Esophagus muscularis mucosa (tissue), 4 donors: Measurements from ENCODE around the gene SPSB4. TPM values are rescaled to one million over a fixed set of nuclear protein-coding genes. Genes with fewer than 3 reads are reported as not detected.
A peak's percentile ranks its signal among the peaks of the same experiment; 100 is the strongest.

Experiments
- DNase-seq: peaks from one replicate; pipeline ENCODE4 v3.0.0-alpha.2; 2017; ENCODE audit errors: extremely low spot score
- H3K27ac ChIP-seq, 4 donors: fragments of 200-600 bp; sonication (generic); replicated peaks in 1 of 4; 1 replicate in 3 of 4; 2 replicates in 1 of 4; pipeline ENCODE4 v1.5.1; 2016 to 2019; ENCODE audit warnings: mild to moderate bottlenecking in 1 of 4
- H3K27me3 ChIP-seq, 4 donors: fragments of 200-600 bp; sonication (generic); one replicate each; pipeline versions ENCODE4 v1.5.1 to v1.6.0; 2016 to 2019
- H3K36me3 ChIP-seq, 4 donors: fragments of 200-600 bp; sonication (generic); one replicate each; pipeline ENCODE4 v1.5.1; 2016 to 2019
- H3K4me1 ChIP-seq, 4 donors: fragments of 200-600 bp; sonication (generic); one replicate each; pipeline ENCODE4 v1.5.1; 2016 to 2019
- H3K4me3 ChIP-seq, 4 donors: fragments of 200-600 bp; sonication (generic); 1 replicate in 2 of 4; 2 replicates in 2 of 4; pipeline ENCODE4 v1.5.1; 2016 to 2019; ENCODE audit warnings: mild to moderate bottlenecking in 4 of 4, moderate library complexity in 1 of 4
- H3K9me3 ChIP-seq, 4 donors: fragments of 200-600 bp; sonication (generic); 1 replicate in 3 of 4; 2 replicates in 1 of 4; pipeline ENCODE4 v1.5.1; 2016 to 2019
- EP300 ChIP-seq: sonication (generic); formaldehyde crosslinking; IDR thresholded peaks from one replicate; pipeline ENCODE4 v1.6.1; 2017; ENCODE audit warnings: antibody characterized with exemption
- POLR2A ChIP-seq: fragments of 450-650 bp; IDR thresholded peaks from one replicate; pipeline ENCODE4 v1.6.1; 2017; ENCODE audit warnings: antibody characterized with exemption, moderate library complexity, mild to moderate bottlenecking, low read depth
- POLR2AphosphoS5 ChIP-seq, 2 donors: sonication (generic); formaldehyde crosslinking; IDR thresholded peaks; one replicate each; pipeline ENCODE4 v1.6.1; 2017; ENCODE audit warnings: antibody characterized with exemption in 2 of 2
- WGBS: methylation state at CpG from one replicate; pipeline ENCODE4 v1.1.5; 2018; 5-methylcytosine and 5-hydroxymethylcytosine counted together
- intact Hi-C: fragments of 100-400 bp; cut with DNase I; formaldehyde crosslinking; loops from one replicate; pipeline ENCODE4 v1.15.1; 2023
- total RNA-seq, 4 donors: library from RNA; depleted of rRNA; stranded (reverse); fragments of >200 nt; gene quantifications; one replicate each; pipeline versions ENCODE4 v1.1.0 to v1.2.1, GENCODE V29; 2016
- TF ChIP-seq, protein P1 (sequence below), 3 experiments: fragments of 200-600 bp in 2 of 3; fragments of 450-650 bp in 1 of 3; sonication (generic) in 2 of 3; IDR thresholded peaks; one replicate each; pipeline ENCODE4 v1.5.1; 2017 to 2019; ENCODE audit warnings: antibody characterized with exemption in 3 of 3, mild to moderate bottlenecking in 2 of 3, moderate library complexity in 1 of 3

The SPSB4 gene
- total RNA-seq, 4 donors from 2014 or later: 0.50 to 5.4 (median 1.8) TPM

GRCh38 chr3:141181819-141182218 lies 130.7 kb downstream of the SPSB4 start:
- H3K4me1 ChIP-seq: no peaks in the 10 kb centered on the region
- TF ChIP-seq, protein P1, sequence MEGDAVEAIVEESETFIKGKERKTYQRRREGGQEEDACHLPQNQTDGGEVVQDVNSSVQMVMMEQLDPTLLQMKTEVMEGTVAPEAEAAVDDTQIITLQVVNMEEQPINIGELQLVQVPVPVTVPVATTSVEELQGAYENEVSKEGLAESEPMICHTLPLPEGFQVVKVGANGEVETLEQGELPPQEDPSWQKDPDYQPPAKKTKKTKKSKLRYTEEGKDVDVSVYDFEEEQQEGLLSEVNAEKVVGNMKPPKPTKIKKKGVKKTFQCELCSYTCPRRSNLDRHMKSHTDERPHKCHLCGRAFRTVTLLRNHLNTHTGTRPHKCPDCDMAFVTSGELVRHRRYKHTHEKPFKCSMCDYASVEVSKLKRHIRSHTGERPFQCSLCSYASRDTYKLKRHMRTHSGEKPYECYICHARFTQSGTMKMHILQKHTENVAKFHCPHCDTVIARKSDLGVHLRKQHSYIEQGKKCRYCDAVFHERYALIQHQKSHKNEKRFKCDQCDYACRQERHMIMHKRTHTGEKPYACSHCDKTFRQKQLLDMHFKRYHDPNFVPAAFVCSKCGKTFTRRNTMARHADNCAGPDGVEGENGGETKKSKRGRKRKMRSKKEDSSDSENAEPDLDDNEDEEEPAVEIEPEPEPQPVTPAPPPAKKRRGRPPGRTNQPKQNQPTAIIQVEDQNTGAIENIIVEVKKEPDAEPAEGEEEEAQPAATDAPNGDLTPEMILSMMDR (IDR thresholded peaks at IDR 0.05): no peak
- TF ChIP-seq POLR2AphosphoS5 (IDR thresholded peaks at IDR 0.05): no peak
- no peak for TF ChIP-seq POLR2A
- no peak for TF ChIP-seq EP300
- DNase-seq: peak; percentile 78
- H3K36me3 ChIP-seq: no peaks in the 10 kb centered on the region
- H3K27me3 ChIP-seq: no peaks in the 10 kb centered on the region
- H3K9me3 ChIP-seq: peaks cover 0 to 8% (median 3%) of the 10 kb centered on the region in 4 donors
- intact Hi-C loops: no loop called here
- WGBS: 96% methylated on average over 3 of the region's 3 CpGs
- no peak overlapping the region for H3K27ac ChIP-seq
- H3K4me3 ChIP-seq: no peak overlapping the region

DNA sequence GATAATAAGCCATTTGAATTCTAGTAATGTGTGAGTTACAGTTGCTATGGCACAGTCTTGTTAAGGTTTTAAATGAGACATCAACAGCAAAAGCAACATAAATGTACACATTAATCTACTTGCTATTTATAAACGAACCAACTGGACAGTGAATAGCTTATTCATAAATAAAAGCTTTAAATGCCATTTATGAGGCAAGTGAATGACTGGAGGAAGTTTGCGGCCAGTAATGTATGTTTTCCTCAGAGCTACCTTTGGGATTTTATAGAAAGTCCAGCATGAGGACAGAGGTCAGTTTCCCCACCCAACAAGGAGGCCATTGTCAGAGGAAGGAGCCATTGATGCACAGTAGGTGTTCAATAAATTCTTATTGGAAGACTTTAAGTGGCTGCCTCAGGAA lies 132.5 kb downstream of the SPSB4 start:
- TF ChIP-seq EP300: no peak
- TF ChIP-seq POLR2AphosphoS5 (IDR thresholded peaks at IDR 0.05): no peak
- no peak for TF ChIP-seq POLR2A
- TF ChIP-seq, protein P1 (IDR thresholded peaks at IDR 0.05): no peak
- intact Hi-C loops: no loop called here
- DNase-seq: no peak
- H3K4me1 ChIP-seq: no peaks in the 10 kb centered on the region
- no peaks in the 10 kb centered on the region for H3K27me3 ChIP-seq
- no peak overlapping the region for H3K27ac ChIP-seq
- H3K9me3 ChIP-seq: peaks cover 0 to 8% (median 3%) of the 10 kb centered on the region in 4 donors
- 26% methylated on average over 2 of the region's 2 CpGs for WGBS
- no peaks in the 10 kb centered on the region for H3K36me3 ChIP-seq
- H3K4me3 ChIP-seq: no peak overlapping the region

DNA sequence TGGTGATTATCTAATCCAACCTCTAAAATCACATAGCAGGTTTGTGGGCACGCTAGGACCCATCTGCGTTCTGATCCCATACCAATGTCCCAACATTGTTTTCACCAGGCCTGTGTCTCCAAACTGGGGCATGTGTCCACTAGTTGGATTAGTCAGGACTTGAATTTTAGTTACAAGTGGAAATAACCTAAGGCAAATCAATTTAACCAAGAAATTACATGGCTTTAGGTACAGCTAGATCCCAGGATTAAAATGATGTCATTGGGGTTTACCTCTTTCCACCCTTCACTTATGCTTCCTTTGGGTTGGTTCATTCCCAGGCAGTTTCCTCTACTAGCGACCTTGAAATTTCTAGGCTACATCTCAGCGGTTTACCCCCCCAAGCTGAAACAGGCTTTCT lies 133.3 kb downstream of the SPSB4 start:
- Histone ChIP-seq H3K27me3 (no peaks in the 10 kb centered on the region), H3K9me3 (peaks cover 0 to 8% (median 3%) of the 10 kb centered on the region in 4 donors), H3K4me3 (no peak overlapping the region), H3K36me3 (no peaks in the 10 kb centered on the region), H3K4me1 (no peaks in the 10 kb centered on the region), H3K27ac (no peak overlapping the region)
- no peak for DNase-seq
- TF ChIP-seq EP300: no peak
- TF ChIP-seq POLR2AphosphoS5 (IDR thresholded peaks at IDR 0.05): no peak
- TF ChIP-seq, protein P1 (IDR thresholded peaks at IDR 0.05): no peak
- no peak for TF ChIP-seq POLR2A
- intact Hi-C loops: no loop called here
- 72% methylated on average over 4 of the region's 4 CpGs for WGBS

DNA sequence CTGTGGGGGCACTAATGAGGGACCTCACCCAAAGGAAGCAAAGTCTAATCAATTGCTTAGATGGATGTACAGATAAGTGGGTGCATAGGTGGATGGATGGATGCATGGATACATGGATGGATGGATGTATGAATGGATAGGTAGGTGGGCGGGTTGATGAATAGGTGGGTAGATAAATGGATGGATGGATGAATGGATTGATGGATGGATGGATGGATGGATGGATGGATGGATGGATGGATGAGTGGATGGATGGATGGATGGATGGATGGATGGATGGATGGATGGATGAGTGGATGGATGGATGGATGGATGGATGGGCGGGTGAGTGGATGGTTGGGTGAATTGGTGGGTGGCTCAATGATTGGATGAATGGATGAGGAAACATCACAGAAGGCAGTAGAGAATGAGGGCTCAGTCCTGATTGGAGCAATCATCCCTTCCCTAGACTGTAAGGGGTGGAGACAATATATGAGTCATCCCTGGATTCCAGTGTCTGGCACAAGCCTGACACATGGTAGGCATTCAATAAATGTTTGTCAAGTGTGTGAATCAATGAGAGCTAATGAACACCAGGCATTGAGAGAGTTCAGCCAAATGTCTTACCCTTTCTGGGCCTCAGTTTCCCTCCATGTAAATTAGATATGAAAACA lies 140.1 kb downstream of the SPSB4 start:
- 71% methylated on average over 2 of the region's 2 CpGs for WGBS
- Histone ChIP-seq H3K4me1 (no peaks in the 10 kb centered on the region), H3K27me3 (peaks cover 0 to 4% (median 0%) of the 10 kb centered on the region in 4 donors), H3K27ac (no peak overlapping the region), H3K4me3 (no peak overlapping the region), H3K36me3 (no peaks in the 10 kb centered on the region), H3K9me3 (no peaks in the 10 kb centered on the region)
- TF ChIP-seq, protein P1 (IDR thresholded peaks at IDR 0.05): no peak
- TF ChIP-seq POLR2A: no peak
- no peak for TF ChIP-seq EP300
- TF ChIP-seq POLR2AphosphoS5 (IDR thresholded peaks at IDR 0.05): no peak
- no peak for DNase-seq
- intact Hi-C loops: loop anchor here (5.0 kb wide), 2 partner anchors 84 to 294 kb away; no protein-coding TSS in a partner anchor
